ENCODE results near the gene EPHA8.

The EPHA8 gene

GRCh38 chr1:22578732-22579361, 15.6 kb downstream of the EPHA8 start:
- TF ChIP-seq CTCF (IDR thresholded peaks at IDR 0.05), result no peak

- no peak for TF ChIP-seq CTCF (IDR thresholded peaks at IDR 0.05)
Observed at GRCh38 chr1:22579541-22580155, 16.4 kb downstream of the EPHA8 start.

GRCh38 chr1:22582661-22583635, 19.7 kb downstream of the EPHA8 start:
- TF ChIP-seq CTCF (IDR thresholded peaks at IDR 0.05), result no peak

- no peak for TF ChIP-seq CTCF (IDR thresholded peaks at IDR 0.05)
Observed at GRCh38 chr1:22584001-22584562, 20.8 kb downstream of the EPHA8 start.

- no peak for TF ChIP-seq CTCF (IDR thresholded peaks at IDR 0.05)
Observed at GRCh38 chr1:22584970-22585369, 21.7 kb downstream of the EPHA8 start.

- no peak for TF ChIP-seq CTCF (IDR thresholded peaks at IDR 0.05)
Observed at GRCh38 chr1:22585471-22585870, 22.2 kb downstream of the EPHA8 start.

GRCh38 chr1:22586356-22587130, 23.3 kb downstream of the EPHA8 start:
- TF ChIP-seq CTCF (IDR thresholded peaks at IDR 0.05), result no peak

Data from LNCAP (cell line).